GM21717 (cell line): Measurements from ENCODE around the gene PEAK3.

ENCODE experiments used
- ATAC-seq: cut with Tn5 transposase; IDR thresholded peaks from one replicate; pipeline ENCODE4 v1.9.1; 2021; ENCODE audit warnings: mild to moderate bottlenecking, moderate library complexity; ENCODE audit not compliant: unreplicated experiment

PEAK3 gene

DNA sequence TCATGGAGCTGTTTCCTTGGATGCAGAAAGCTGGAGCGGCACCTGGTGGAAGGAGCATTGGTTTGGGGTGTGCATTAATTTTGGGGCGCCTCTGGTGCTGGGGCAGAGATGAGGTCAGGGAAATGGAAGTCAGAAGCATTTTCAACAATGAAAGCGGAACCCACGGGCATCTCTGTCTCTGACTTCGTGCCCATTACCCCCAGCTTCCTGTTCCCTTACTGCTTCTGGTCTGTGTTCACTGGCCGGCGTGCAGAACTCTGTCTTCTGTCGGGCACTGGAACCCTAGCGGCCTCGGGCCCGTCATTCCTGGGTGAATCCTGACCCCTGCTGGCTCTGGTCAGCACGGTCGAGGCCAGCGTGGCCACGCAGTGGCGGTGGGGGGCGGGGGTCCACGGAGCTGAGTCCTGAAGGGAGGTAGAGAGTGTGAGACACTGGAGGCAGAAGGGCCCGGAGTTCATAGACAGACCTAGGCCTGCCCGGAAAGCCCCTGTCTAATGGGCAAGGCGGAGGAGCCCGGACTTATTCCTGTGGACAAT, 33.9 kb upstream of the PEAK3 start:
- no peak for ATAC-seq

GRCh38 chr19:2315121-2315817, 33.3 kb upstream of the PEAK3 start:
- no peak for ATAC-seq

DNA sequence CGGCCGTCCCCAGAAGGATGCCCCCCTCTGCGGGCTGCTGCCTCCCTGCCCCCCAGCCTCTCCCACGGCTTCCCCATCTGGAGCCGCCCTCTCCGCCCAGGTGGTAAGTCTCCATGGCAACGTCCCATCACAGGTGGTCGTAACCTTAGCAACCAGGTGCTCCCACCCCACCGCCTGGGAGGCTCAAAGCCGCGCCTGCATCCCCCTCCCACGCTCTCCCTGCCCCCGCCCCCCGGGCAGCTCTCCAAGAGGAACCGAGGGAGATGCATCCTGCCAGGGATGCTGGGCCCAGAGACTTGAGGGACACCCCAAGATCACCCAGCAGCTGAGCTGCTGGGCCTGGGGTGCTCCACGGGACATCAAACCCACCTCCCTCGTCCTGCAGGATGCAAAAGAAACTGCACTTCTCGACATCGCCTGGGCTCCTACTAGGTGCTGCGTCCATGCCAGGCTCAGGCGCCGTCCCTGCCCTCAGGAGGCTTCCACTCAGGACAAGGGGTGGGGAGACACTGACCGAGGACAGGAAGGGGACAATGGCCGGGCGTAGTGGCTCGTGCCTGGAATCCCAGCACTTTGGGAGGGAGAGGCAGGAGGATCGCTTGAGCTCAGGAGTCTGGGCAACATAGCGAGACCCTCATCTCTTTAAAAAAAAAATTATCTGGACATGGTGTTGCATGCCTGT, 31.0 kb upstream of the PEAK3 start:
- ATAC-seq: no peak

GRCh38 chr19:2311093-2311492, 29.1 kb upstream of the PEAK3 start:
- ATAC-seq: no peak

DNA sequence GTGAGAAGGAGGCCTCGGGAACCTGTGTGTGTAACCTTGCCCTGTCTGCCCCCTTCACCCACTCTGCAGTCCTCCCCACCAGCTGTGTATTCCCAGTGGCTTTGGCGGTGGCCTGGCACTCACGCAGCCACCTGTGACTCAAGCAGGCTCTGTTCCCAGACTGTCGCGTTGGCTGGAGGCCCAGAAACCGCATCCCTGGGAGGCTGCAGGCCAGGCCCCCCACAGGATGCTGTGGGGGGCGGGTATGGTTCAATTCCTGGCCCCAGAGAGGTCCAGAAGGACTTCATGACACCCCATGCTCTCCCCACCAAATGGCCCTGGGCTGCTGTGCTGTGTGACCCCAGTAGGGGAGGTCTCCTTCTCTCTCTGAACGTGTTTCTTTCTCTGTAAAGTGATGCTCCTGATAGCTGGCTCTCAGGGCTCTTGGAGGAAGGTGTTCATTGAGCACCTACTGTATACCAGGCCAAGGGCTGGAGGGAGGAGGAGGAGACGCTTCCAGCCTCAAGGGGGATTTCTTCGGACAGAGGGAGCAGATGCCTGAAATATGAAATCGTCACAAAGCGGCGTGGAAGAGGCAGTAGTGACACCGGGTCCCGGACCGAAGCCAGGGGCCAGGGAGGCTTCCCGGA, 27.9 kb upstream of the PEAK3 start:
- ATAC-seq: no peak

DNA sequence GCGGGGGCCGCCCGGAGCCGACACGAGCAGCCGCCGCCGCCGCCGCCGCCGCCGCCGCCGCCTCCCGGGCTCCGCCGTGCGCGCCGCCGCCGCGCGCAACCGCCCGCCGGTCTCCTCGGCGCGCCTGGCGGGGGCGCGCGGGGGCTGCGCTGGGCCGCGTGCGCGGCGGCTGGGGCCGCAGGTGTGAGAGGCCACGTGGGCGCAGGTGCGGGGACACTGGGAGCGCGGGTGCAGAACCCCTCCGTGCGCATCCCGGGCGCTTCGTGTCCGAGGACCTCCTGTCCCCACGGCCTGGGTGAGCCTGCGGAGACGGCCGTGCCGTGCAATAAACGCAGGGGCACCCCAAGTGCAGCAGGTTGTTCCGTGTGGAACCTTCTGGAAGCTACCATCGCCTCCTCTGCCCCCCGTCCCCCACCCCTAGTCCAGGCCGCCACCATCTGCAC, 26.2 kb upstream of the PEAK3 start, which contains the start of gene LINGO3:
Gene LINGO3 (minus strand): TSS at position 41 of the 443 bp plus-strand sequence. CDS start 16,378 bp downstream, outside the sequence.
- ATAC-seq: no peak

GRCh38 chr19:2307518-2308012, 25.6 kb upstream of the PEAK3 start:
- ATAC-seq: no peak

GRCh38 chr19:2306971-2307370, 25.0 kb upstream of the PEAK3 start:
- no peak for ATAC-seq

DNA sequence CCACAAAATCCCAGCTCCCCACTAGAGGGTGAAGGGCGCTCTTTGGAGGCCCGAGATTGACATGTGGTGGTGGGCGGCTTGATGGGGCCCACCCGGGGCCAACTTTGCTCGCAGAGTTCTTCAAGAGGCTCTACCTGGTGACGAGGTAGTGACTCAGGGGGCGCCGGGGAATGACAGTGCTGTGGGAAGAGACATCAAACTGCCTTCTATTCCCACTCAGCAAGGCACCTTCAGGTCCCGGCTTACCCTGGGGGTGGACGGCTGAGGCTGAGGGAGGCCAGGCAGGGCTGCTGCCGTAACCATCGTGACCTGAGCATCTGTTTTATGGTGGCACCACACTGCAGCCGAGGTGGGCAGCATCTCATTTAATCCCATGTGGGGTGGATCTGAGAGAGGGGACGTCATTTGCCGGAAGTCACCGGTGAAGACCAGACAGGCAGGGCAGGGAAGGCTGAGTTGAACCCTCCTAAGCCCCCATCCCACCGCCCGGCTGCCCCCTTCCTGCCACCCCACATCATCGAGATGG, 24.4 kb upstream of the PEAK3 start:
- no peak for ATAC-seq

- no peak for ATAC-seq
Observed at GRCh38 chr19:2305452-2306280, 23.7 kb upstream of the PEAK3 start.

DNA sequence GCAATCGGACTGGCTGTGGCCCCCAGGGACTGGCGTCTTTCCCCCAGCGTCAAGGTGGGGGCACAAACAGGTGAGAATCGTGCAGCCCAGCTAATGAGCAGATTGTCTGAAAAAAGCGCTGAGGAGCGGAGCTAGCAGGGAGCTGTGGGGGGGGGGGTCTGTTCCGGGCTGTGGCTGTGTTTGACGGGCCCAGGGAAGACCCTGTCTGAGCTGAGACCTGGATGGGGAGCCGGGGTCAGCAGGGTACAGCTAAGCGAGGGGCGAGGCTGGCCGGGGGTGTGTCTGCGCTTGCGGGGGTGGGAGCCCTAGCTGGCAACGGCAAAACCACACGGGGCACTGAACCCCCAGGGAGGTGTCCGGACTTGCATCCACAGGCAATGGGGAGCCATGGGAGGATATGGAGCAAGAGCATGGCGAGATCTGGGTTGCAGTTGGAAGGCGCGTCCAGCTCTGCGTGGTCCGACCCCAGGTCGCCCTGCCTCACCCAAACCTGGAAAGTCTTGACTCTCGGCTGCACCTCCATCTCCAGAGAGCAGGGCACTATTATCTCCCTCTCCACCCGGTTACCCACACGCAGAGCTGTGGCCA, 21.3 kb upstream of the PEAK3 start:
- no peak for ATAC-seq

DNA sequence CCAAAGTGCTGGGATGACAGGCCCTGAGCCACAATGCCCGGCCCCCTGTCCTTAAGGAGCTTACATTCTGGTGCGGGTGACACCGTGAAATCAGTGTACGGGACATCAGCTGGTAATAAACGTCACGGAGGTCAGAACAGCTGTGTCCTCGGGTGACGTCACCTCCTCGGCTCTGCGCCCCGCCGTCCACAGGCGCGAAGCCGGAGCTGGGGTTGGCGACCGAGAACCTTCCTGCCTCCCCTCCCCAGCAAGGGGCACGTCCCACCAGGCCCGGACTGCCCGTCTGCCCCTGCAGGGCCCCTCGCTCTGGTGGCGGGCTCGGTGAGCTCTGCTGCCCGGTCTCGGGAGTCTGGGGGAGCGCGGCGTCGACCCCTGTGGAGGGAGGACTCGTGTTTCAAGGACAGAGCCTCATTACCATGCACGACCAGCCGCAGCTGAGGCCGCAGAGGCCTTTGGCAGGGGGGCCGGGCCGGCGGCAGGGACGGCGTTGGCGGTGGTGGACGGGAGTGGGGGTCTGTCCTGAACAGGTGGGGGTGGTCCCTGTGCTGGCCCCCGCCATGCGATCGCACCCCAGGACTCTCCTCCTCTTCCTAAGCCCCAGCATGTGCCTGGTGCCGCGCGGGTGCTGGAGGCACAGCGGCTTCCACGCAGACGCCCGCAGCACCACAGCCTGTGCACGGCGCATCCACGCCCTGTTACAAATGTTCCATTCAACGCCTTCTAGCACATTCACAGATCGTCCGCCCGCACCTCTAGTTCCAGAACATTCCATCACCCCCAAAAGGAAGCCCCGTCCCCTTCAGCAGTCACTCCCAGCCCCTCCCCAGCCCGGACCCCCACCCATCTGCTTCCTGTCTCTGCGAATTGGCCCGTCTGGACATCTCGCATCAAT, 20.6 kb upstream of the PEAK3 start:
- ATAC-seq: no peak

GRCh38 chr19:2300533-2300932, 18.6 kb upstream of the PEAK3 start:
- no peak for ATAC-seq

DNA sequence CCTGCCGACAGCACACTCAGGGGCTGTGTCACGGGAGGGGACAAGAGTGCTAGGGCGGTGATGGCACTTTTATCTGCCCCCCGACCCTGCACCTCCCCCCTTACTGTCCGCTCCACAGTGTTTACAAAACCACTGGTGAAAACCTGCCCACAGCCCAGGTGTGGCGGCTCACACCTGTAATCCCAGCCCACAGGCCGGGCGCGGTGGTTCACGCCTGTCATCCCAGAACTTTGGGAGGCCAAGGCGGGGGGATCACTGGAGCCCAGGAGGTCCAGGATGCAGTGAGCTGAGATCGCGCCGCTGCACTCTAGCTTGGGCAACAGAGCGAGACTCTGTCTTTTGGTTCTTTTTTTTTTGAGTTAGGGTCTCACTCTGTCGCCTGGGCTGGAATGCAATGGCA, 14.2 kb upstream of the PEAK3 start:
- ATAC-seq: no peak

DNA sequence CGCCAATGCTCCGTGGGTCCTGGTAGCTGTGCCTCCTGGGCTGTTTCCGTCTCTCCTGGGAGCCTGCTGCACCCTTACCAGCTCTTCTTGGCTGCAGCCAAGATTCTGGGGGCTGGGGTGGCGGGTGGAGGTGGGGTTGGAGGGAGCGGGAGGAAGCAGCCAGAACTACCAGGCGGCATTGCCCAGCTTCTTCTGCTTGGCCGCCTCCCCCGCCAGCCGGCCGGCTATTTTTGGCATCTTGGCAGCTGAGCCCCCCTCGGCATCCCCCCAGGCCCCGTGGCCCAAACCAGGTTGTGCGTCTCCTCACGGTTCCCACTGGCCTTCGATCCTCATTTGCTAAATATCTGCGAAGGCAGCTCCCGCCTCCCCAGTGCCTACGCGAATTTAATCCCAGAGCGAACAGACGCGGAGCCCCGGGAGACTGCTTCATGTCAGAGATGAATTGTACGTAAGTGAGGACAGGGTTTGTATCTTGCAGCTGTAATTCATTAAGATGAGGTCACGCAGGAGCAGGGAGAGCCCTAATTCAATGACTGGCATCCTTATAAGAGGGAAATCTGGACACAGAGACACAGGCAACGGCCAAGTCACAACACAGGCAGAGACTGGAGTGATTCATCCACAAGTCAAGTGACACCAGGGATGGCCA, 12.8 kb upstream of the PEAK3 start:
- ATAC-seq: no peak

GRCh38 chr19:2291185-2291751, 9.3 kb upstream of the PEAK3 start:
- no peak for ATAC-seq

DNA sequence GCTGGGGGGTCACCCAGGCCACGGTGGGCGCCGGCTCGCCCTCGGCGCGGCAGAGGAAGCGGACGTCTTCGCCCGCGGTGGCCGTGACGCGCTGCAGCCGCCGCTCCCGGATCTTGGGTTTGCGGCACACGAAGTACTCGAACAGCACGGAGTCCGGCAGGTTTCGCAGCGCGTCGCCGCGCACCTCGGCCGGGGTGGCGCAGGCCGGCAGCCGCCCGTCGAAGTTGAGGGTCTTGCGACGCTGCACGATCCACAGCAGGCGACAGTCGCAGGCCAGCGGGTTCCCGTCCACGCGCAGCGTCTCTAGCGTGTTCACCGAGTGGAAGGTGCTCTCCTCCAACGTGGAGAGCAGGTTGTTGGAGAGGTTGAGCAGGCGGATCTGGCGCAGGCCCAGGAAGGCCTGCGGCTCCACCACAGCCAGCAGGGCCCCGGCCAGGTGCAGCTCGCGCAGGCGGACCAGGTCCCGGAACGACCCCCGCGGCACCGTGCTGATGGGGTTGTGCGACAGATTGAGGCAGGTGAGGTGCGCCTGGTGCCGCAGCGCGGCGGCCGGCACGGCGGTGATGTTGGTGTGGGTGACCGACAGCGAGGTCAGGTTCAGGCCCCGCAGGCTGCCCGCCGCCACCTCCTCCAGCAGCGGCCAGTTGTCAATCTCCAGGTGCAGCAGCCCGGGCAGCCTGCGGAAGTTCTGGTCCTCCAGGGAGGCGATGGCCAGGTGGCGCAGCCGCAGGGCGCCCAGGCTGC, 8.6 kb upstream of the PEAK3 start:
- ATAC-seq: no peak
